Activated B cell treated with CpG ODN at 0.5 μM for 24 hours (primary cell): ENCODE data around the gene ABHD12. TPM values are rescaled to one million over a fixed set of nuclear protein-coding genes. Genes with fewer than 3 reads are reported as not detected.
"Not testable (repeated sequence)": the region's sequence is repeated elsewhere in the genome, so short reads cannot be mapped to it uniquely, and the experiment has no call there.

Source experiments
- ATAC-seq: fragments of 200-7000 bp; cut with Tn5 transposase; one replicate; pipeline ENCODE4 v1.10.0; 2021; ENCODE audit warnings: low read depth, mild to moderate bottlenecking, moderate library complexity
- CTCF ChIA-PET: fragments of 350-600 bp; sonication (Branson Sonifier 250); formaldehyde crosslinking; loops from one replicate; lab custom pipeline; 2021; ENCODE audit warnings: antibody characterized with exemption; lab: Charles Lee
- POLR2A ChIA-PET: fragments of 350-600 bp; sonication (Branson Sonifier 250); formaldehyde crosslinking; loops from one replicate; lab custom pipeline; 2021; ENCODE audit warnings: antibody characterized with exemption; lab: Charles Lee
- DNase-seq: peaks from one replicate; pipeline ENCODE4 v3.0.0; 2022
- H3K27ac Mint-ChIP-seq: one replicate; pipeline ENCODE4 v1.8.0; 2020; ENCODE audit warnings: mixed read lengths
- H3K27me3 Mint-ChIP-seq: one replicate; pipeline ENCODE4 v1.8.0; 2021; ENCODE audit warnings: mixed read lengths
- H3K36me3 Mint-ChIP-seq: one replicate; pipeline ENCODE4 v1.8.0; 2021; ENCODE audit warnings: low read depth, mixed read lengths
- H3K4me1 Mint-ChIP-seq: one replicate; pipeline ENCODE4 v1.8.0; 2021; ENCODE audit warnings: mixed read lengths
- H3K4me3 Mint-ChIP-seq: one replicate; pipeline ENCODE4 v1.8.0; 2020; ENCODE audit warnings: mild to moderate bottlenecking, mixed read lengths
- H3K9me3 Mint-ChIP-seq: one replicate; pipeline ENCODE4 v1.8.0; 2020; ENCODE audit warnings: mixed read lengths
- CTCF ChIP-seq: fragments of 200-600 bp; IDR thresholded peaks from one replicate; pipeline ENCODE4 v1.8.0; 2022; ENCODE audit warnings: antibody characterized with exemption, mild to moderate bottlenecking
- intact Hi-C: fragments of 100-400 bp; cut with micrococcal nuclease; formaldehyde crosslinking; loops from one replicate; pipeline ENCODE4 v1.15.1; 2024
- total RNA-seq: library from RNA; stranded (reverse); gene quantifications from 2 replicates; pipeline ENCODE4 v1.2.3, GENCODE V29; 2022

ABHD12 gene
- total RNA-seq, 1 donor from 2014 or later, result 16.3 TPM

DNA sequence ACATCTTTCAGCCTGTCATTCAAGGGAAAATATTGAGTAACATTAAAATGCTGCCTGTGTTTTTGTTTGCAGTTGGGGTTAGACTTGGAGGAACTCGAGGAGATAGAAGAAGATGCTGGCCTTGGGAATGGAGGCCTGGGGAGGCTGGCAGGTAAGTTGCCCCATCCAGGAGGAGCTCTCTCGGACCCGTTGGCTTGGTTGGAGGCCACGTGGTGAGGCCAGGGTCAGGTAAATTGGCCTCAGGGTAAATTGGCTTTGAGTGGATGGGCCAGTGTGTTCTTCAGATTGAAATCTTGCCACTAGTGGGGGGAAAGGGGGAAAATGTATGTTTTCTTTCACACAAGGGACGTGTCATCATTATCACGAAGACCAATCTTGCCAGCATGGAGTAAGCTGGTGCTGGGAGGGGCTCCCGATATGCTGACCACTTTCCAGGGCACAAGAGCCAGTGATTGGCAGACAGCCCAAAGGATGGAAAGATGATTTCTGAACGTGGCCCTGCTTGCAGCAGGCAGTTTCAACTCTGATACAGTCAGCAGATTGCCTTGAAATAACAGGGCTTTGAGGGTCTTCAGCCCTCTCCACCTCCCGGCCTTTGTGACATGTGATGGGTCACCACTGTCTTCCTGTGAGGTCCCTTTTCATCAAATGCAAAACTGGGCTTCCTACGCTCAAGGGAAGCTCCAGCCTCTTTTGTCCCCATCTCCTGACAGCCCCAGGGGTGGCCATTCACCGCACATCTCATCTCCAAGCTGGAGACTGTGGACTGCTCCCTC is 121.4 kb downstream of the ABHD12 start:
- Mint-ChIP-seq H3K36me3 (peaks cover 45% of the 10 kb centered on the region), H3K27me3 (no peaks in the 10 kb centered on the region), H3K4me1 (no peaks in the 10 kb centered on the region), H3K4me3 (no peak overlapping the region), H3K27ac (no peak overlapping the region), H3K9me3 (no peaks in the 10 kb centered on the region)
- ChIA-PET POLR2A (no interaction called here), CTCF (interaction anchor here (0.6 kb wide), 1 partner anchor 17 kb away, joined by 3 read pairs; no protein-coding TSS in a partner anchor)
- no peak for ATAC-seq
- no peak for TF ChIP-seq CTCF
- intact Hi-C loops, result no loop called here
- DNase-seq, result peak; percentile 4

DNA sequence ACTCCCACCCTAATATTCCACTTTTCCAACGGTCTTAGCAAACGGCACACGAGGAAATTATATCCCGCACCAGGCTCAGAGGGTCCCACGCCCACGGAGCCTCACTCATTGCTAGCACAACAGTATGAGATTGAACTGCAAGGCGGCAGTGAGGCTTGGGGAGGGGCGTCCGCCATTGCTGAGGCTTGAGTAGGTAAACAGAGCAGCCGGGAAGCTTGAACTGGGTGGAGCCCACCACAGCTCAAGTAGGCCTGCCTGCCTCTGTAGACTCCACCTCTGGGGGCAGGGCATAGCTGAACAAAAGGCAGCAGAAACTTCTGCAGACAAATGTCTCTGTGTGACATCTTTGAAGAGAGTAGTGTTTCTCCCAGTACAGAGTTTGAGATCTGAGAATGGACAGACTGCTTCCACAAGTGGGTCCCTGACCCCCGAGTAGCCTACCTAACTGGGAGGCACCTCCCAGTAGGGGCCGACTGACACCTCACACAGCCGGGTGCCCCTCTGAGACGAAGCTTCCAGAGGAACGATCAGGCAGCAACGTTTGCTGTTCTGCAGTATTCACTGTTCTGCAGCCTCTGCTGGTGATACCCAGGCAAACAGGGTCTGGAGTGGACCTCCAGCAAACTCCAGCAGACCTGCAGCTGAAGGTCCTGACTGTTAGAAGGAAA is 129.7 kb downstream of the ABHD12 start:
- H3K4me3 Mint-ChIP-seq, H3K9me3 Mint-ChIP-seq, intact Hi-C loops, POLR2A ChIA-PET, ATAC-seq, H3K4me1 Mint-ChIP-seq, CTCF ChIA-PET, H3K27ac Mint-ChIP-seq, DNase-seq, H3K27me3 Mint-ChIP-seq: not testable (repeated sequence)
- peaks cover 34% of the 10 kb centered on the region for H3K36me3 Mint-ChIP-seq

DNA sequence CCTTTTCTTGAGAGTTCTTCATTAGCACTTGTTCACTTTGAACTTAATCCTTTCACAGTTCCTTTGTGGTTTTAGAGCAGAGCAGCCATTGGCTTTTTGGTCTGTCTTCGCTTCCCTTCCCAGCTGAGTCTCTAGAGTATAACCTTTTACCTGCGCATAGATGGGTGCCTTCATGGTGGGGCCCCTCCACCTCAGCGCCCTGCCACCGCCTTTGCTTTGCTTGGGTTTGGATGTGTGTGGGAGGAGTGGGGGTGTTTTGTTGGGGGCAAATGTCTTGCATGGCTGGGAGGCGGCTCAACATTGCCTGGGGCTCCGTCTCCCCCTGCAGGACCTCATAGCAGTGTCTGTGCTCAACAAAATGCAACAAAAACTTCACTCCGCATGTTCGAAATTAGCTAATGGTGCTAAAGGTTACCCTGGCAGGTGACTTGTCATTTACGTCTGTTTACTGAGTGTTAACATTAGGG is 130.8 kb downstream of the ABHD12 start:
- H3K4me1 Mint-ChIP-seq, result no peaks in the 10 kb centered on the region
- no peak for ATAC-seq
- no peaks in the 10 kb centered on the region for H3K27me3 Mint-ChIP-seq
- H3K36me3 Mint-ChIP-seq, result peaks cover 34% of the 10 kb centered on the region
- ChIA-PET POLR2A (no interaction called here), CTCF (no interaction called here)
- no peak for DNase-seq
- no peak overlapping the region for H3K4me3 Mint-ChIP-seq
- H3K9me3 Mint-ChIP-seq, result no peaks in the 10 kb centered on the region
- no peak overlapping the region for H3K27ac Mint-ChIP-seq
- intact Hi-C loops, result no loop called here
- TF ChIP-seq CTCF, result no peak

DNA sequence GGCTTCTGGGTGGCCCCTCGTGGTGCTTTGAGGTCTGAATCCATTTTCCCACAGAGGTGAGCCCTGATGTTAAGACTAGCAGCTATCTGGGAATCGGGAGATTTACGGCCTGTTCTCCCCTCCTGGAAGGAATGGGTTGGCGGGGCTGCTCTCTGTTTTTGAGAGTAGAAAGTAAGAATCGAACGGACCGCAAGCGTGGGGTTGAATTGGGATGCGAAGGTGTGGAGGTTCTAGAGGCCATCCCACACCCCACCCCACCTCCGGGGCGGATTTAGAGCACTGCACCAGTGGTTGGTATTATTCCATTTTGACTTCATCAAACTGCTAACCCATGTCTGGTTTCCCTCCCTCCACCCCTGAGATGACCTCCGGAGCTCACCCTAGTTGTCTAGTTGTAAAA is 131.3 kb downstream of the ABHD12 start:
- peaks cover 34% of the 10 kb centered on the region for H3K36me3 Mint-ChIP-seq
- H3K4me1 Mint-ChIP-seq, result no peaks in the 10 kb centered on the region
- DNase-seq (no peak), ATAC-seq (no peak)
- no peak overlapping the region for H3K4me3 Mint-ChIP-seq
- H3K27ac Mint-ChIP-seq, result no peak overlapping the region
- no peak for TF ChIP-seq CTCF
- H3K27me3 Mint-ChIP-seq, result no peaks in the 10 kb centered on the region
- CTCF ChIA-PET, result no interaction called here
- POLR2A ChIA-PET, result no interaction called here
- intact Hi-C loops, result no loop called here
- H3K9me3 Mint-ChIP-seq, result no peaks in the 10 kb centered on the region

GRCh38 chr20:25258828-25259227 is 131.8 kb downstream of the ABHD12 start:
- TF ChIP-seq CTCF, result no peak
- no peaks in the 10 kb centered on the region for H3K27me3 Mint-ChIP-seq
- no peaks in the 10 kb centered on the region for H3K4me1 Mint-ChIP-seq
- ATAC-seq, result no peak
- intact Hi-C loops, result no loop called here
- no peak for DNase-seq
- H3K4me3 Mint-ChIP-seq, result no peak overlapping the region
- ChIA-PET POLR2A (no interaction called here), CTCF (no interaction called here)
- no peak overlapping the region for H3K27ac Mint-ChIP-seq
- peaks cover 34% of the 10 kb centered on the region for H3K36me3 Mint-ChIP-seq
- H3K9me3 Mint-ChIP-seq, result no peaks in the 10 kb centered on the region
